B cell (primary cell): ENCODE data around the gene DNAJC1.

Experiments
- CTCF ChIP-seq: fragments of 200-600 bp; IDR thresholded peaks from one replicate; pipeline ENCODE4 v1.8.0; 2022; ENCODE audit warnings: antibody characterized with exemption, mild to moderate bottlenecking
- EZH2 ChIP-seq: IDR thresholded peaks from 2 replicates; pipeline ENCODE4 v1.6.1; 2012; ENCODE audit warnings: borderline replicate concordance, low read depth, mild to moderate bottlenecking, moderate library complexity, low read length; ENCODE audit not compliant: insufficient read depth, poor library complexity, severe bottlenecking

- TF ChIP-seq CTCF (no peak), EZH2 (no peak)
Measured at GRCh38 chr10:21972584-21972983, 30.9 kb downstream of the DNAJC1 start.
